Osteoblast (primary cell): Measurements from ENCODE around the gene CEP68. TPM values are rescaled to one million over a fixed set of nuclear protein-coding genes. Genes with fewer than 3 reads are reported as not detected.

ENCODE experiments used
- DNase-seq: peaks from one replicate; pipeline ENCODE4 v3.0.0; 2011; ENCODE audit warnings: low spot score, mixed read lengths; ENCODE audit not compliant: insufficient read length; ENCODE audit errors: missing footprints
- H2AFZ ChIP-seq: 2 replicates; pipeline ENCODE4 v1.6.0; 2011; ENCODE audit warnings: mild to moderate bottlenecking, low read length
- H3K27ac ChIP-seq: 2 replicates; pipeline ENCODE4 v1.5.1; 2011; ENCODE audit warnings: mild to moderate bottlenecking, low read depth, low read length, moderate library complexity
- H3K27me3 ChIP-seq: 2 replicates; pipeline ENCODE4 v1.6.0; 2012; ENCODE audit warnings: mild to moderate bottlenecking, control low read depth, inconsistent platforms, low read length, moderate library complexity; ENCODE audit not compliant: insufficient read depth
- H3K36me3 ChIP-seq: 2 replicates; pipeline ENCODE4 v1.5.1; 2011; ENCODE audit warnings: mild to moderate bottlenecking, low read length, control low read depth, moderate library complexity; ENCODE audit not compliant: insufficient read depth
- H3K4me1 ChIP-seq: 2 replicates; pipeline ENCODE4 v1.5.1; 2011; ENCODE audit warnings: mild to moderate bottlenecking, low read length, control low read depth, moderate library complexity; ENCODE audit not compliant: insufficient read depth
- H3K4me2 ChIP-seq: 2 replicates; pipeline ENCODE4 v1.6.0; 2011; ENCODE audit warnings: mild to moderate bottlenecking, low read length; ENCODE audit not compliant: insufficient read depth
- H3K4me3 ChIP-seq: fragments of 200-600 bp; sonication (generic); 3 replicates; pipeline ENCODE4 v1.5.1; 2012; ENCODE audit warnings: mild to moderate bottlenecking, low read length, inconsistent platforms; ENCODE audit not compliant: insufficient read depth
- H3K79me2 ChIP-seq: 2 replicates; pipeline ENCODE4 v1.6.0; 2012; ENCODE audit warnings: mild to moderate bottlenecking, low read length, control low read depth, inconsistent platforms; ENCODE audit not compliant: insufficient read depth
- H3K9me3 ChIP-seq: 2 replicates; pipeline ENCODE4 v1.5.1; 2011; ENCODE audit warnings: low read depth, low read length, control low read depth
- H4K20me1 ChIP-seq: 2 replicates; pipeline ENCODE4 v1.6.0; 2012; ENCODE audit warnings: mild to moderate bottlenecking, low read length, control low read depth; ENCODE audit not compliant: insufficient read depth
- CTCF ChIP-seq: IDR thresholded peaks from 2 replicates; pipeline ENCODE4 v1.5.1; 2011; ENCODE audit warnings: mild to moderate bottlenecking, low read depth, low read length, moderate library complexity; ENCODE audit errors: extremely low read depth
- total RNA-seq: library from RNA; depleted of rRNA; stranded (reverse); fragments of >200 nt; gene quantifications from 2 replicates; pipeline ENCODE4 v1.2.3, GENCODE V29; 2012

The CEP68 gene
- total RNA-seq, 1 donor = 14.5 TPM

DNA sequence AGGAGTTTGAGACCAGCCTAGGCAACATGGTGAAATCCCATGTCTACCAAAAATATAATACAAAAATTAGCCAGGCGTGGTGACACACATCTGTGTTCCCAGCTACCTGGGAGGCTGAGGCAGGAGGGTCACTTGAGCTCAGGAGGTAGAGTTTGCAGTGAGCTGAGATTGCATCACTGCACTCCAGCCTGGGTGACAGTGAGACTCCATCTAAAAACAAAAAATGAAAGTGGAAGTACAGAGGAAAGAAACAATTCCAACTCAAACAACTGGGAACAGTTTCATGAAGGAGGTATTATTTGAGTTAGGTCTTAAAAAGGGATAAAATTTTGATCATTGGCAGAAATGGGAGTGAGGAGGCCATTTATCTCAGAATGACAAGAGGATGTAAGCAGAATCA lies 80.0 kb downstream of the CEP68 start:
- H4K20me1 ChIP-seq = no peaks in the 10 kb centered on the region
- no peaks in the 10 kb centered on the region for H3K9me3 ChIP-seq
- H3K79me2 ChIP-seq = no peaks in the 10 kb centered on the region
- peaks cover 7% of the 10 kb centered on the region for H3K4me1 ChIP-seq
- no peak overlapping the region for H3K4me3 ChIP-seq
- H3K27ac ChIP-seq = no peak overlapping the region
- H3K4me2 ChIP-seq = no peak overlapping the region
- H2AFZ ChIP-seq = no peak overlapping the region
- TF ChIP-seq CTCF = no peak
- no peaks in the 10 kb centered on the region for H3K36me3 ChIP-seq
- no peak for DNase-seq
- no peaks in the 10 kb centered on the region for H3K27me3 ChIP-seq

Other genes with a start within 250 kb of the CEP68 start
- gene SLC1A4, start 67.0 kb upstream of the CEP68 start, total RNA-seq = 47.7 and 49.2 TPM in 2 replicates
- 72.7 and 78.1 TPM in 2 replicates for gene RAB1A, start 73.7 kb downstream of the CEP68 start, total RNA-seq
- 110 and 114 TPM in 2 replicates for gene ACTR2, start 171.4 kb downstream of the CEP68 start, total RNA-seq